Measurements from ENCODE around the gene ANO6.

GRCh38 chr12:45334396-45334795 is 118.5 kb downstream of the ANO6 start:
- no peak for TF ChIP-seq MYC (IDR thresholded peaks at IDR 0.05; ENCODE audit: low read depth, low read length)
- TF ChIP-seq CTCF (IDR thresholded peaks at IDR 0.05; ENCODE audit: low read depth, low read length), result no peak
- no peak for TF ChIP-seq POLR2A (IDR thresholded peaks at IDR 0.05; ENCODE audit: extremely low read depth, insufficient read length)
- no peak for TF ChIP-seq MAX (IDR thresholded peaks at IDR 0.05; ENCODE audit: low read depth, low read length)

Measured in NB4 (cell line).